ENCODE data around the gene ZNF254.
"Not testable (repeated sequence)": the region's sequence is repeated elsewhere in the genome, so short reads cannot be mapped to it uniquely, and the experiment has no call there.

Gene ZNF254

GRCh38 chr19:24072720-24073119 lies 14.3 kb upstream of the ZNF254 start:
- no peak for DNase-seq (ENCODE audit: low read depth)

DNA sequence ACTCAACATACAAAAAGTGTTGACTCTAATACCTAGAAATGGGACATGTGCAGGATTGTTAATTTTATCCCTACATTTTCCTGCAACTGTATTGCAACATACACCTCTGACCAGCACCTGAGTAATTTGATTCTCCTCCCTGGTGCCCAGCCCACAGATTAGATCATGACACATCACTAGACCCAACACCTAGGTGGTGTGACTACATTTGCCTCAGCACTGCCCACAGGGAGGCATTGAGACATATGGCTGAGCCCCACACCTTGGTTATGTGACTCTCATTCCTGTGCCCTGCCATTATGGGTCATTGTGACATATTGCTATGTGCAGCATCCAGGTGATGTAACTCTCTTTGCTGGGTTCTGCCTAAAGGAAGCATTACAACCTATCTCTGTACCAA lies 13.2 kb upstream of the ZNF254 start:
- DNase-seq (ENCODE audit: low read depth), result no peak

GRCh38 chr19:24074720-24075454 lies 12.1 kb upstream of the ZNF254 start:
- DNase-seq (ENCODE audit: low read depth), result no peak

DNA sequence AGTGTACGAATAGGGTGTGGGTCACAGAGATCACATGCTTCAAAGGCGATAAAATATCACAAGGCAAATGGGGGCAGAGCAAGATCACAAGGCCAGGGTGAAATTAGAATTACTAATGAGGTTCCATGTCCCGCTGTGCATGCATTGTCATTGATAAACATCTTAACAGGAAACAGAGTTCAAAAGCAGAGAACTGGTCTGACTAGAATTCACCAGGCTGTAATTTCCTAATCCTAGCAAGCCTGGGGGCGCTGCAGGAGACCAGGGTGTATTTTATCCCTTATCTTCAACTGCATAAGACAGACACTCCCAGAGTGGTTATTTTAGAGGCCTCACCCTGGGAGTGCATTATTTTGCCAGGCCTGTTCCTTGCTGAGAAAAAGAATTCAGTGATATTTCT lies 11.5 kb upstream of the ZNF254 start:
- DNase-seq (ENCODE audit: low read depth), result not testable (repeated sequence)

GRCh38 chr19:24078680-24079079 lies 8.3 kb upstream of the ZNF254 start:
- no peak for DNase-seq (ENCODE audit: low read depth)

DNA sequence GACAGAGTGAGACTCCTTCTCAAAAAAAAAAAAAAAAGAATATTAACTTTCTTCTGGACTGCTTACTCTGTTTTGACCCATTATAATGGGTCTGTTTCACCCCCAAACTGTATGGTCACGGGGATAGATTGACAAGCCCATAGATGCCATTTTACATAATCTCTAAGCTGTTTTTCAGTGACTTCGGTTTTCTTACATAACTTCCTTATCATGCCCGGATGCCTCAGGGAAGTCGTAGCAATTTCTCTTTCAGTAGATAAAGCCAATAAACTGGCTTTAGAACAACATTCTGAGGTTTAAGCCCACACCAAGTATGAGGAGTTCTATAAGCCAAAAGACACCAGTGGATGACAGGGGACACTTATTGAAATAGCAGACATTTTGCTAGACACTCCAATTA lies 5.9 kb upstream of the ZNF254 start:
- no peak for DNase-seq (ENCODE audit: low read depth)

GRCh38 chr19:24098359-24098758 lies 11.4 kb downstream of the ZNF254 start:
- DNase-seq (ENCODE audit: low read depth), result no peak

- no peak for DNase-seq (ENCODE audit: low read depth)
Observed at GRCh38 chr19:24099829-24100228, 12.8 kb downstream of the ZNF254 start.

GRCh38 chr19:24100597-24100996 lies 13.6 kb downstream of the ZNF254 start:
- not testable (repeated sequence) for DNase-seq (ENCODE audit: low read depth)

DNA sequence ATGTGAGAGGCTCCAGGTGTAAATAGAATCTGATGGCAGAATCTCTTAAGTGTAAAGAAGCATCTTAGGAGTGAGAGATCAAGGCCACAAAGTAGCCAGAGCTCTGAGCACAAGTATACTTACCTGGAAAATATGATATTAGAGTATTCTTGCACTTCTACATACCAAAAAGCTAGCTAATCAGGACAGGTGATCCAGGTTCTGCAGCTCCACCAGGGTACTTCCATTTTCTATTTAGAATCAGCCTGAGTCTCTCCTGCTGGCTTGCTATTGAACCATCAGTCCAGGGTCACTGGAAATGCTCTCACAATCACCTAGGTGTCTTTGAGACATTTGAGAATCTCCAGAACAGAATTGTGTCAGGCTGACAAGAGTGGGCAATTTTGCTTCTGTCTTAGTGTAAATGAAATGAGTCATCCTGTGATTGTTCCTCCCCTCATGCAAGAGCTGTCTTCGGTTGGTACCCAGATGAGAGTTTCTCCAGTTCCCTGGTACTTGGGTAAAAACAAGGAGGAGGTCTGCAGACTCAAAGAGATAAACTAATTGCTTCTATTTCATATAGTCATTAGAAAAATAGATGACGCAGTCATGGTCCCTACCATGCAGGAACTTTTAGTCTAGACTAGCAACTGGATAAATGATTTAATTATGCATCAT lies 14.6 kb downstream of the ZNF254 start:
- DNase-seq (ENCODE audit: low read depth), result no peak

- DNase-seq (ENCODE audit: low read depth), result no peak
Observed at GRCh38 chr19:24127601-24128000, 40.6 kb downstream of the ZNF254 start.

- DNase-seq (ENCODE audit: low read depth), result no peak
Observed at GRCh38 chr19:24140099-24140498, 53.1 kb downstream of the ZNF254 start.

DNA sequence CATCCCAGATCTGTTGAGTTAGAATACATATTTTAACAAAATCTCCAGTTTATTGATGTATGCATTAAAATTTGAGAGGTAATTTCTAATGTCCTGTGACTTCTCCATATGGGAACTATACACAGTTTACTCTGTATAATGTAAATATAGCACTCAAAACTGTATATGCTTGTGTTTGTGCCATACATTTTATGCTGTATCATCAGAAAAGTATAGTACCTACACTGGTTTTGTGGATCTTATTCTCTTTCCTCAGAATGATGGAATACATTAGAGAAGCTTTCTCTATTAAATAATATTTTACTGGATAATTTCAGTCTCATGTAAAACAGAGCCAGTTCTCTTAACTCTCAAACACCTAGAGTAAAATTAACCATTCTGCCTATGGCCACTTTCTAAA lies 53.6 kb downstream of the ZNF254 start:
- DNase-seq (ENCODE audit: low read depth), result no peak

- no peak for DNase-seq (ENCODE audit: low read depth)
Observed at GRCh38 chr19:24141612-24142011, 54.6 kb downstream of the ZNF254 start.

DNA sequence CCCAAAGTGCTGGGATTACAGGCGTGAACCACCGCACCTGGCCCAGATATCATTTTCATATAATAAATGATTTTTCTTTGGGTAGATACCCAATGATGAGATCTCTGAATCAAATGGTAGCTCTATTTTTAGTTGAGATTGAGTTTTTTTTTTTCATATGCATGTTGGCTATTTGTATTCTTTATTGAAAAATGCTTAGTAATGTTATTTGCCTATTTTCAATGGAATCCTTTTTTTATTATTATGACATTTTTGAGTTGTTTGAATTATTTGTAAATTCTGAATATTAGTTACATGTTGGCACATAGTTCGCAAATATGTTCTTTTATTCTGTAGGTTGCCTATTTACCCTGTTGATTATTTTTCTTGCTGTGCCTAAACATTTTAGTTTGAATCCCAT lies 55.8 kb downstream of the ZNF254 start:
- DNase-seq (ENCODE audit: low read depth), result no peak

DNA sequence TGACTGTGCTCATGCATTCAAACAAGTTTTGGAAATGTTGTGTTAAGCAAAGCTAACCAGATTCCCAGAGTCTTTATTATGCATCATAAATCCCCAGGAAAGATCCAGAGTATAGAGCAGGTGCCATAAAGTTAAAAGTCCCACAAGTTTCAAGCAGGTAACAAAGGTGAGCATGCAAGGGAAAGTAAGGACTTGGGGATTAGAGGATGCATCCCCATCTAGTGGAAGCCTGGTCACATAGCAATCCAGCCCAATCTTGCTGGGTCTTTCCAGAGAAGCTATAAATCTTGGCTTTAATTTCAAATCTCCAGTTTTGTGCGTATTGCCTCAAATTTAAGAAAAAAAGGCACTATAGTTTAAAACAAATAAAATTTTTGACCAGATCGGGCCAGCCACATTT lies 72.7 kb downstream of the ZNF254 start:
- DNase-seq (ENCODE audit: low read depth), result no peak

- no peak for DNase-seq (ENCODE audit: low read depth)
Observed at GRCh38 chr19:24166055-24166454, 79.1 kb downstream of the ZNF254 start.

- DNase-seq (ENCODE audit: low read depth), result no peak
Observed at GRCh38 chr19:24173882-24174281, 86.9 kb downstream of the ZNF254 start.

DNA sequence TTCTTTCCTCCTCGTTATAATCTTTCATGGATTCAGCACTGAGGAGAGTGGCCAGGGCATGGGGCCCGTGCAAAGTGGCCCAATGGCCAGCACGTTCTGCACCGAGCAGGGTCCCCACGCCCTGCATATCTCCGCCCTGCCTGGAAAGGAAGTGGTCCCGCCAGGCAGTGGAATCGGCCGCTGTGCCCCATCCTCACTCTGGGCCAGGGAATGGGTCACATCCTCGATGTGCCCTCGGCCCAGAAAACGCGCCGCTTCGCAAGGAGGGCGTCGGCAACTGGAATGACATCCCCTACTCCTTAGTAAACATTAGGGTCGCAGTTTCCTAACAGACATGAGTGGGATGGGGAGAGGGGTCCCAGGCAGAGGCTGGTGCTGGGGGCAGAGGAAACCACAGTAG lies 90.7 kb downstream of the ZNF254 start:
- no peak for DNase-seq (ENCODE audit: low read depth)

GRCh38 chr19:24178207-24178606 lies 91.2 kb downstream of the ZNF254 start:
- no peak for DNase-seq (ENCODE audit: low read depth)
